OCI-LY7 (cell line): ENCODE results near the gene MPDZ.

Experiments used
- EZH2phosphoT487 ChIP-seq: fragments of 200-600 bp; sonication (generic); IDR thresholded peaks from 2 replicates; pipeline ENCODE4 v1.6.1; 2018; ENCODE audit warnings: low read depth, borderline replicate concordance, mild to moderate bottlenecking, mixed run types, antibody characterized with exemption, low read length, moderate library complexity, mixed read lengths
- TF ChIP-seq, protein P1 (sequence below): fragments of 200-600 bp; sonication (generic); conservative IDR thresholded peaks from 2 replicates; pipeline ENCODE4 v1.5.1; 2014; ENCODE audit warnings: mild to moderate bottlenecking, antibody characterized with exemption, low read length, moderate library complexity, mixed read lengths

GRCh38 chr9:13122756-13123369 lies 156.6 kb downstream of the MPDZ start:
- TF ChIP-seq, protein P1, sequence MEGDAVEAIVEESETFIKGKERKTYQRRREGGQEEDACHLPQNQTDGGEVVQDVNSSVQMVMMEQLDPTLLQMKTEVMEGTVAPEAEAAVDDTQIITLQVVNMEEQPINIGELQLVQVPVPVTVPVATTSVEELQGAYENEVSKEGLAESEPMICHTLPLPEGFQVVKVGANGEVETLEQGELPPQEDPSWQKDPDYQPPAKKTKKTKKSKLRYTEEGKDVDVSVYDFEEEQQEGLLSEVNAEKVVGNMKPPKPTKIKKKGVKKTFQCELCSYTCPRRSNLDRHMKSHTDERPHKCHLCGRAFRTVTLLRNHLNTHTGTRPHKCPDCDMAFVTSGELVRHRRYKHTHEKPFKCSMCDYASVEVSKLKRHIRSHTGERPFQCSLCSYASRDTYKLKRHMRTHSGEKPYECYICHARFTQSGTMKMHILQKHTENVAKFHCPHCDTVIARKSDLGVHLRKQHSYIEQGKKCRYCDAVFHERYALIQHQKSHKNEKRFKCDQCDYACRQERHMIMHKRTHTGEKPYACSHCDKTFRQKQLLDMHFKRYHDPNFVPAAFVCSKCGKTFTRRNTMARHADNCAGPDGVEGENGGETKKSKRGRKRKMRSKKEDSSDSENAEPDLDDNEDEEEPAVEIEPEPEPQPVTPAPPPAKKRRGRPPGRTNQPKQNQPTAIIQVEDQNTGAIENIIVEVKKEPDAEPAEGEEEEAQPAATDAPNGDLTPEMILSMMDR = no peak
- TF ChIP-seq EZH2phosphoT487 = no peak
